Stimulated activated CD8-positive, alpha-beta memory T cell treated with anti-CD3 and anti-CD28 coated beads, Interleukin-4, amount 100 ng/mL, for 4 hours (primary cell): Measurements from ENCODE around the gene NEAT1.

ENCODE experiments used
- DNase-seq, 2 donors: peaks; one replicate each; pipeline ENCODE4 v3.0.0-alpha.2; 2020; ENCODE audit warnings: low read depth in 2 of 2, low spot score in 1 of 2

Gene NEAT1

GRCh38 chr11:65389294-65389980 is 33.2 kb upstream of the NEAT1 start:
- DNase-seq, result no peak

- no peak for DNase-seq
Measured at GRCh38 chr11:65390099-65390941, 32.3 kb upstream of the NEAT1 start.

- no peak for DNase-seq
Measured at GRCh38 chr11:65390996-65391395, 31.6 kb upstream of the NEAT1 start.

- DNase-seq, result no peak
Measured at GRCh38 chr11:65392186-65392829, 30.3 kb upstream of the NEAT1 start.

- no peak for DNase-seq
Measured at GRCh38 chr11:65392899-65393298, 29.7 kb upstream of the NEAT1 start.

- no peak for DNase-seq
Measured at GRCh38 chr11:65393513-65394079, 29.0 kb upstream of the NEAT1 start.

GRCh38 chr11:65394125-65394536 is 28.5 kb upstream of the NEAT1 start:
- no peak for DNase-seq

GRCh38 chr11:65395961-65396530 is 26.6 kb upstream of the NEAT1 start:
- DNase-seq, result no peak

GRCh38 chr11:65396769-65397745 is 25.5 kb upstream of the NEAT1 start:
- no peak for DNase-seq

GRCh38 chr11:65398362-65398910 is 24.2 kb upstream of the NEAT1 start:
- DNase-seq, result no peak

GRCh38 chr11:65399249-65399648 is 23.3 kb upstream of the NEAT1 start:
- no peak for DNase-seq

GRCh38 chr11:65399845-65400244 is 22.8 kb upstream of the NEAT1 start:
- no peak for DNase-seq

GRCh38 chr11:65400307-65401072 is 22.1 kb upstream of the NEAT1 start:
- no peak for DNase-seq

GRCh38 chr11:65401073-65401802 is 21.4 kb upstream of the NEAT1 start:
- DNase-seq, result no peak

- no peak for DNase-seq
Measured at GRCh38 chr11:65401803-65402248, 20.8 kb upstream of the NEAT1 start.

GRCh38 chr11:65402790-65403189 is 19.8 kb upstream of the NEAT1 start:
- DNase-seq, result no peak

GRCh38 chr11:65403607-65404121 is 18.9 kb upstream of the NEAT1 start:
- DNase-seq, result no peak

GRCh38 chr11:65404210-65404609 is 18.4 kb upstream of the NEAT1 start:
- no peak for DNase-seq
